Stimulated activated CD4-positive, alpha-beta T cell treated with anti-CD3 and anti-CD28 coated beads, Interleukin-2, amount 100 ng/mL, for 48 hours (primary cell): Measurements from ENCODE around the gene PTPRG.

Source experiments
- DNase-seq, 2 donors: peaks; one replicate each; pipeline ENCODE4 v3.0.0-alpha.2; 2020

PTPRG gene

DNA sequence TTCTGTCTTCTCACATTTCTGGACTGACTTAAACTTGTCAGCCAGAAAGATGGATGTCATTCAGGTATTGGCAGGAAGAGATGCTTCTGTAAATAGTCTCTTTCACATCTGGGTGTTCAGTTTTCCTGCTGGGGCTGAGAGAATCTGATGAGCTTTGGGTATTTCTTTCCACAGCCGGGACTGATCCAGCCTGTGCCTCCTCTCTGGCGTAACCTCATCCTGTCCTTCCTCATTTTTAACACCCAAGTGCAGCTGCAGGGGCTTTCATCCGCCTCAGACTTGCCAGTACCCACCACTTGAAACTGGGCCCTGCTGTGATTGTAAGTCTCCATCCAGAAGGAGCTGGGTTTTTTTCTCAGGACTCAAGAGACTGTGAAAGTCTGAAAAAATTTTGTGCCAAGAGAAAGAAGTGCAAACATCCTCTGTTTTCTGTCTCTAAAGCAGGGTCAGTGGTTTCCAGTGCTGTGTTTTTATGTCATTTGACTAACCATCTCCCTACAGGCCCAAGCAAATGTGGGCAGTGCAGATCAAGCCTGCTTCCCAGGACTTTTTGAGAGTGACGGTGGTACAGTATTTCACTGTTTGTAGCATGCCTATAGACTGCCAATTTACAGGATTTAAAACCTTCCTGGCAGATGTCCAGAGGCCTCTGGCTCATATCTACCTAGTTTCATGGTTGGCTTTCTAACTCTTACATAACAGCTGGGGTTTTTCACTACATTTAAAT is 342.7 kb downstream of the PTPRG start:
- no peak for DNase-seq

DNA sequence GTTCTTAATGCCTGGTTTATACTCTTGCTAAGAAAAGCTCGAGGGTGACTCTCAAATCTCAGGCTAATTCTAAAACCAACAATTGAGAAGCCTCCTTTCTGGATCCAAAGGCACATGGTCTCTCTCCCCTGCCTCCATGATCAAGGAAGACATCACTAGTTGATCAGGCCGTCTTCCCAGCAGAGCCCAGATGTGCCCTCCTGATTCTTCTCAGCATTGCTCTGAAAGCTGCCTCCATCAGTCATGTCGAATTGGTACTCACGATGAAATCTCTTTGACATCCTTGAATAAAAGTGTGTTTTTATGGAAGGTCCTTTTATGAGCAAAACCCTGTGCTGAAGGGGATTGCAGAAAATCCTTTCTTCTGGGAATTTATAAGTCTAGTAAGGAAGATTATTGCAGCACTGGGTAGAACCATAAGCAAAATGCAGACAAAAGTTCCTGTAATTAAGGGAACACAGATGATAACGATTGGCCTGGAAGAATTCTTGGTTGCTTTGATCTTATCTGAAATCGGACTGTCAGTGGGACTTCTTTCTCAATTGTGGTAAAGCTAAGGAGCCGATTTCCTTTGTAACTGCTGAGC is 345.9 kb downstream of the PTPRG start:
- no peak for DNase-seq

- no peak for DNase-seq
Observed at GRCh38 chr3:61908382-61908781, 347.0 kb downstream of the PTPRG start.

DNA sequence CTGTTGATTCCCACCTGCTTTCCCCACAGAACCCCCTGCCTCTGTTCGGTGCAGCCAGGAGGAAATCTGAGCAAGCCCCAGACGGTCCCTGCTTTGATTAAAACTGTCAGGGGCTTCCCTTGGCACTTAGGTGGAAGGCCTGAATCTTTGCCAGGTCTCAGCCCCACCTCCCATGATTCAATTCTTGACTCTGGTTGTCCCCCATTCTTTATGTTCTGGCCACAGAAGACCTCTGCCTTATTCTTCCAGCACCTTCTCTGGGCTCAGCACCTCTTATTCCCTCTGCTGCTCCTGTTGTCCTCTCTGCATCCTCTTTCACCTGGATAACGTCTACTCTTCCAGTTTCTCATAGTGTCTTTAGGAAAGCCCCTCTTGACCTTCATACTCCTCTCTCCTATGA is 349.4 kb downstream of the PTPRG start:
- DNase-seq, result no peak

DNA sequence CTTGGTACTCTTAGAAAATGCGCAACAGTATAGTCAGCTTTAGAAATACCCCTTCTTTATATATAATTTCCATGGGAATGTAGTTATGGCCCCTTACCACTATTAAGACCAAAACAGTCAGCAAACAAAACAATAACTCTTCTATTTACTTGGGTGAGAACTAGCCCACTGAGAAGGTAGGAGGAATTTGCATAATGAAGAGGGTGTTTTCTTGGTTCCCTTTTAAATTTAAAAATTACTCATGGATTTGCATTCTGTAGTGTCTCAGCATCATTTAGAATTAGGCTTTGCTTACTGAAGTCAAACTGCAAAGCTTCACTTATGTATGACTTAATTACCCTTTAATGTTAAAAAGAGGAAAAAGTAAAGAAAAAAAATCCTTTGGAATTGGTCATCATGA is 350.8 kb downstream of the PTPRG start:
- DNase-seq, result no peak

DNA sequence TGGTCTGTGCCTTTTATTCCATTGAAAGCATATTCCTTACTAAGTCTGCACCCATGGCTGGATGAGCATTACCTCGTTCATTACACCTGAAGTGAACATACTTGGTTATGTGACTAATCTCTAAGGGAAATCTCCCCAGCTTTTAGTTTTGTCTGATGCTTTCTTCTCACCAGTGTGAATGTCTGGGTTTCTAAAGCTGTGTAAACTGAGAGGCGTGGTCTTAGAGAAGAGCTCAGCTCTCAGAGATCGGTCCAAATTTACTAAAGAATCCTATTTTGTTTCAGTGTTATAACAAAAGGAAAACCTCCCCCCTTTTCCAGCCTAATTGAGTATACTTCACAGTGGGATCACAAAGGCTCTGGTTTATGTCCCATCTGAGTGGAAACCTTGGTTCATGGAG is 352.3 kb downstream of the PTPRG start:
- DNase-seq, result no peak

- DNase-seq, result no peak
Observed at GRCh38 chr3:61914276-61914675, 352.9 kb downstream of the PTPRG start.

DNA sequence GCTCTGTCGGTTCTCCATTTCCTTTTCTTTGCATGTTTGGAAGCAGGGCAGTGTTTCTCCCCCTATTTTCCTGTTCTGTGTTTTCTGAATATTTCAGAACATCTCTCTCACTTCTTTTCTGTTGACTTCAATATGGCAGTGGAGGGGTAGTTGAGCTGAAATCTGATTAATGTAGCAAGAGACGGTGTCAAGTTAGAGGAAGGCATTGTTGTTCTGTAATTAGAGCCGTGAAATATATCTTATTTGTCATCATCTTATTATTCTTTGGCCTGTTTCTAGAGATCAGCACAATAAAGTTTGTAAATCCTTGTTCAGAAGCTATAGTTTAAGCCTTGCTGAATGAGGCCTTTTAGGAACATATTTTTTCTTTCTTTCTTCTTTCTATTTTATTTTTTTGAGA is 353.9 kb downstream of the PTPRG start:
- DNase-seq, result no peak

- DNase-seq, result no peak
Observed at GRCh38 chr3:61919371-61919770, 358.0 kb downstream of the PTPRG start.

DNA sequence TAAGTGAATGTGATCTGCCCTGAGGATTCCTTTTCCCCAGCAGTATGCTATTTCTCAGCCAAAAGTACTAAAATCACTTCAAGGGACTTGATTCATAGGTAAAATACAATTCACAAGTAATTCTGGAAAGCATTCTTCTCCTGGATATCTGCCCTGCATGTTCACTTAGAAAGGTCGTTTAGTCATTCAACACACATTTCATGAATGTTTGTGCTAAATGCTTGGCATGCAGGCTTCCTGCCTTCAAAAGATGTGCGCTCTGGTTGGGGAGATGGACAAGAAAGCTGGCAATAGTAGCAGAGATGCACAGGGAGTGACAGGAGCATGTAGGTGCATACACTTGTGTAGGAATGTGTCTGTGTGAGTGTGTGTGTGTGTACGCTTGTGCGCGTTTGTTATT is 360.7 kb downstream of the PTPRG start:
- DNase-seq, result no peak

DNA sequence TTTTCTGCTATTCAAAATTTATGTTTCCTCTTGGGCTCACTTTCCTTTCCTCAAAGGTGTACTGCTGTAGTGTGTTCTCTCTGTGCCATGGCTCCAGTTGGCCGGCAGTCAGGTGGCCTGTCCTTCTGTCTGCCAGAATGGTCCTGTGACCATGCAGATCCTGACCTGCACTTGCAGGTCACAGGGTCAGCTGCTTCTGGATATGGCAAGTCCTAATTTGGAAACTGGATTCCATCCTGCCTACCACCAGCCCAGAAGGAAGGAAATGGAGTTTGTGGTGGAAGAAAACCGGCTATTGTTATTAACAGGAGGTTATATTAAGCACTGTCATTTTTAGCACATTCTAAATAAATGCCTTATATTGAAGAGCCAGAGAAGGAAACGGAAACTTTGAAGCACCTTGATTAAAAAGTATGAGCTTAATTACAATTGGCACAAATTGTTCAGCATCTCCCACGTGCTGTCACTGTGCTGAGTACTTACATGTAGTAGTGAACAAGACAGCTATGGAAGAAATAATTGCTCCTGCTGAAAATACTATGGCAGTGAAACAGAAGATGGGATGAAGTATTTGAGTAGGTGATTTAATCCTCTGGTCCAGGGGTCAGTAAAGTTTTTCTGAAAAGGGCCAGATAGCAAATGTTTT is 362.8 kb downstream of the PTPRG start:
- DNase-seq, result no peak

GRCh38 chr3:61924991-61925390 is 363.6 kb downstream of the PTPRG start:
- DNase-seq, result no peak

DNA sequence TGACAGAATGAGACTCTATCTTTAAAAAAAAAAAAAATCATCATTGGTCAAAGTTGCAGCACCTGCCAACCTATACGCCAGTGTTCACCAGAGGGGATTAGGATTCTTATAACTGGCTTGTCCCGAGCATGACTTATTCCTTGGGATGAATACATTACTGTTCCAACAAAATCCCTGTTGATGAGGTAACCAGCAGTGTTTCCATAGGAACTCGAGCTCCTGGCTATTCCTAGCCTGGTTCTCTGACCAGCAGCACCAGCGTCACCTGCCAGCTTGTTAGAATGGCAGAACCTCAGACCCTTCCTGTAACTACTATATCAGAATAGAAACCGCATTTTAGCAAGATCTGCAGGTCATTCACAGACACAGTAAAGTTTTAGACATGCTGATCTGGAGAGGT is 364.4 kb downstream of the PTPRG start:
- DNase-seq, result no peak

- DNase-seq, result no peak
Observed at GRCh38 chr3:61926923-61927322, 365.6 kb downstream of the PTPRG start.

- no peak for DNase-seq
Observed at GRCh38 chr3:61927332-61927731, 366.0 kb downstream of the PTPRG start.

- DNase-seq, result no peak
Observed at GRCh38 chr3:61928039-61928438, 366.7 kb downstream of the PTPRG start.

DNA sequence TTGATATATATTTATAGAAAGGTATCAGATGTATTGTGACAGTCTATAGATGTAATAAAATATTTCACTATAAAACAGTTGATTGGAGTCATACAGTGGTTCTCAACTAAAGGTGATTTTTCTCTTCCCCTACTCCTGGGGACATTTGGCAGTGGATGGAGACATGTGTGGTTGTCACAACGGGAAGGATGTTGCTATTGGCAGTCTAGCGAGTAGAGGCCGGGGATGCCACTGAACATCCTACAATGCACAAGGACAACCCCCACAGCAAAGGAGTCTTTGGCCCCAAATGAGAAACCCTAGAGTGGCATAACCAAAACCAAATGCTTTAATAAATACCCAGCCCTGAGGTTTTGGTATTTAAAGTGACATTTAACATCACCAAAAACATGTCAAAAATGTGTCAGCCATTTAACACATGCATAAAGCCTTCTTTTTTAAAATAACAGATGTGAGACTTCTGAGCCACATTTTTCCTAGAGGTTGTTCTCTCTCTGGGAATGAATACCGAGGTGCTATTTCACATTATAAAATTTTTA is 367.5 kb downstream of the PTPRG start:
- no peak for DNase-seq

DNA sequence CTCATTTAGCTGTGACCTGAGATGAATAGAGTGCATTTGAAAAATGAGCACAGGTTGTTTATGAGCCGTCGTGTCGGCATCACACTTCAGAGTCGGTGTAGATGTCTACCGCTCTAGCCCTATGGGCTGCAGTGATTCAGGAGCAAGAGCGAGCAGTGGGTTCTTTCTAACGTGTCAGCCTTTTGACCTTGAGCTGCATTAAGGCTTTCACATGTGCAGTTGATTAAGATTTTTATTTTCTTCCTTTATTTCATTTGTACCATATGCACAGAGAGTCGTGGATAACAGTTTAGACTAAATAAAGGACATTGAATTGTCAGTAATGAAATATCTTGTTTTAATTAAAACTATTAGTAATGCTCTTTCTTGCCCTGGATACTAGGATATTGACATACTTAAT is 368.2 kb downstream of the PTPRG start:
- no peak for DNase-seq

GRCh38 chr3:61932499-61932898 is 371.1 kb downstream of the PTPRG start:
- DNase-seq, result no peak

- DNase-seq, result no peak
Observed at GRCh38 chr3:61933798-61934504, 372.6 kb downstream of the PTPRG start.

- DNase-seq, result no peak
Observed at GRCh38 chr3:61934505-61934871, 373.1 kb downstream of the PTPRG start.

DNA sequence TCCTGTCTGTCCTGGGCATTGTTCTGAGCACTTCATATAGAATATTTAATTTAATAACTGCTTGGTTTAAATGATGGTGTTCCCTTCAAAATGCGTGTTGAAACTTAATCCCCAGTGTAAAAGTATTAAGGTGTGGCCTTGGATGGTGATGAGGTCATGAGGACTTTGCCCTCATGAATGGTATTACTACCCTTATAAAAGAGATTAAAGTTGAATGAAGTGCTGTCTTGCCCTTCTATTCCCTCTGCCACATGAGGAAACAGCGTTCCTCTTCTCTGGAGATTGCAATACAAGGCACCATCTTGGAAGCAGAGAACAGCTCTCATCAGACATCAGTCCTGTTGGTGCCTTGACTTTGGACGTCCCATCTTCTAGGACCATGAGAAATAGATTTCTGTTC is 374.4 kb downstream of the PTPRG start:
- no peak for DNase-seq

DNA sequence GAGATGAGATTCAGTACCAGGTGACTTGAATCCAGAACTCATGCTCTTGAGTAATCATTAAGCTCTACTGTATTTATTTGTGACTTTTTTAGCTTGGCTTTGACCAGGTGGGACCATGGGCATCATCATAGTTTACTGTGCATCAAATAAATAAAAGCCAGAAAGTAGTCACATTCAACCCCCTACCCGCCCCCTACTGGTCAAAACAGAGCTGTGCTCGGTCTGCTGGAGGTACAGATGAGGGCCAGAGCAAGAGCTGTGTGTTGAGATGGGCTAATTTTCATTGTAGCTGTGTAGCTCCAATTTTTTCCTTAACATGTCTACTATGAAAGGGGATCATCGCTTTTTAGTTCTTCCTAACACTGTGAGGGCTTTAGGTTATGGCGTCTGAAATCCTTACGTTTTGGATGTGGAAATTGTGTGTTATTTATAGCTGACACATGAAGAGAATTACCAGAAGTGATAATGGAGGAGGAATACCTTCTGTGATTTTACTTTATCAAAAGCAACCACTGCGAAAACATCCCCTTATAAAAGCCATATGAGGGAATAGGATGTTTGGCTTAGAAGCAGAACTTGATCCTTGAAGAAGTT is 375.1 kb downstream of the PTPRG start:
- DNase-seq, result peak; percentile 1 to 2
